Measurements from ENCODE around the gene IGSF11.

IGSF11 gene

DNA sequence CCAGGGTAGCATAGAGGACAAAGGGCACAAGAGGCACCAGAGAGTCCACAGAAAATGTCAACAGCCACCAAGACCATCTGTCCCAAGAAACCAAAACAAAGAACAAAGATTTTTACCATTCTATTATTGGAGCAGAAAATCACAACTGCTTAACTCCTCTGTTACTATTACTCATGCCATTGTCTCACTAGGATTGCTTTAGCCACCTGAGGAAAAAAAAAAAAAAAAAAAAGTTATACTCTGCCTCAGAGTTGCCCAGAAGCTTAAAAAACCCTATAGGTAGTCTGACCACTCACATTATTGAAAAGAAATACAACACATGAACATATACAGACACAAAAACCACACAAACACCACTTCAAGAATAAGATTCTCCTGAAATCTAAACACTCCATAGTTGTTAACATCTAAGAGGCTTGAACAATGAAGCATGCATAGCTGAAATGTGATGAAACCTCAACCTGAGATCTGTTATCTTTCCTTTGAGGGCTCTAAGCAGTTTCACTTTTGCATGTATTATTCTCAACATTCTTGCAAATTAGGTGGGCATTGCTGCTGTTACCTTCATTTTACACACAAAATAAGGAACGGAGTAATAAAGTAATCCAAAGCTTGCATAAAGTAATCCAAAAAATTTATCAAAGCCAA lies 85.4 kb downstream of the IGSF11 start:
- no peak for DNase-seq (ENCODE audit: low read depth, low spot score)
- no peak overlapping the region for H3K4me3 ChIP-seq
- no peak overlapping the region for H3K9ac ChIP-seq (ENCODE audit: insufficient read length)
- no peak overlapping the region for H3K27ac ChIP-seq
- TF ChIP-seq EZH2 (IDR thresholded peaks at IDR 0.05): no peak
- TF ChIP-seq FOXP2 (optimal IDR thresholded peaks at IDR 0.05; ENCODE audit: control extremely low read depth, extremely low read length, insufficient read depth): no peak
- TF ChIP-seq POLR2AphosphoS5 (IDR thresholded peaks at IDR 0.05; ENCODE audit: borderline replicate concordance, low read depth, low read length): no peak
- no peaks in the 10 kb centered on the region for H3K36me3 ChIP-seq (ENCODE audit: insufficient read depth, low read length)
- no peaks in the 10 kb centered on the region for H3K9me3 ChIP-seq (ENCODE audit: low read depth, low read length)

DNA sequence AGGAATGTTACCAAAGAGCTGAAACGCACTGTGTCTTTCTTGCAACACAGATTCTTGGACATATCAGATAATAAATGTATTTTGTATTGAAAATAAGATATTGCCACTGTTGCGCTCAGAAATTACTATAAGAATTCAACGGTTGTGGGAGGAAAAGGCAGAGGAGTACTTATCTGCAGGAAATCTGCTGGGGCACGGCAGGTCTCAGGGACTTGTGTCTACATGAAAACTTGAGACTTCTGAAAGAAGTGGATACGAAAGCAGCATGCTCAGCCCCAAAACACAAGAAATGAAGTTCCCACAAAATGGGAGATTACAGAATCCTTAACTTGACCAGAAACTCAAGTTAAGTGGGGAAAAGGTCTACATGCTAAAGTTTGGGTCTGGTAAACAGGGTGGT lies 86.5 kb downstream of the IGSF11 start:
- TF ChIP-seq POLR2AphosphoS5 (IDR thresholded peaks at IDR 0.05; ENCODE audit: borderline replicate concordance, low read depth, low read length): no peak
- no peak for TF ChIP-seq FOXP2 (optimal IDR thresholded peaks at IDR 0.05; ENCODE audit: control extremely low read depth, extremely low read length, insufficient read depth)
- TF ChIP-seq EZH2 (IDR thresholded peaks at IDR 0.05): no peak

DNA sequence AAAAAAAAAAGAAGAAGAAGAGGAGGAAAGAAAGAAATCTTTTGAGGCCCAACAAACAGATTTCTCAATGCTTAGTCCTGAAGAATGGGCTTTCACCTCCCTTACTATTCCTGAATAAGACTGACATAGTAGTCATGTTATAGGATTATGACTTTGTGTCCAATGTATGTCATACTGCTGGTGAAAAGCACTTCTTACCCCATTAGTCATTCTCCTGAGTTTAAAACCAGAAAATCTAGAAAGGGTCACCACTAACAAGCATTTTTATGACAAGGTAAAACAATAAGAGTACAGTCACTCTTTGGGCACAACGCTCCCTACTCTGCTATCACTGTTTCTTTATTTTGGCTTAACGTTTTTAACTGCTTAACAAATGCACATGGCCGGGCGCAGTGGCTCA lies 88.2 kb downstream of the IGSF11 start:
- no peak for DNase-seq (ENCODE audit: low read depth, low spot score)
- H3K4me3 ChIP-seq: no peak overlapping the region
- TF ChIP-seq FOXP2 (optimal IDR thresholded peaks at IDR 0.05; ENCODE audit: control extremely low read depth, extremely low read length, insufficient read depth) (no peak), EZH2 (IDR thresholded peaks at IDR 0.05) (no peak), POLR2AphosphoS5 (IDR thresholded peaks at IDR 0.05; ENCODE audit: borderline replicate concordance, low read depth, low read length) (no peak)
- no peak overlapping the region for H3K9ac ChIP-seq (ENCODE audit: insufficient read length)
- no peak overlapping the region for H3K27ac ChIP-seq
- no peaks in the 10 kb centered on the region for H3K36me3 ChIP-seq (ENCODE audit: insufficient read depth, low read length)
- no peaks in the 10 kb centered on the region for H3K9me3 ChIP-seq (ENCODE audit: low read depth, low read length)

More for the DNA sequence above, 86.5 kb downstream of the IGSF11 start:
- Histone ChIP-seq H3K9me3 (ENCODE audit: low read depth, low read length) (no peaks in the 10 kb centered on the region), H3K27ac (no peak overlapping the region), H3K36me3 (ENCODE audit: insufficient read depth, low read length) (no peaks in the 10 kb centered on the region), H3K4me3 (no peak overlapping the region), H3K9ac (ENCODE audit: insufficient read length) (no peak overlapping the region)
- no peak for DNase-seq (ENCODE audit: low read depth, low spot score)

DNA sequence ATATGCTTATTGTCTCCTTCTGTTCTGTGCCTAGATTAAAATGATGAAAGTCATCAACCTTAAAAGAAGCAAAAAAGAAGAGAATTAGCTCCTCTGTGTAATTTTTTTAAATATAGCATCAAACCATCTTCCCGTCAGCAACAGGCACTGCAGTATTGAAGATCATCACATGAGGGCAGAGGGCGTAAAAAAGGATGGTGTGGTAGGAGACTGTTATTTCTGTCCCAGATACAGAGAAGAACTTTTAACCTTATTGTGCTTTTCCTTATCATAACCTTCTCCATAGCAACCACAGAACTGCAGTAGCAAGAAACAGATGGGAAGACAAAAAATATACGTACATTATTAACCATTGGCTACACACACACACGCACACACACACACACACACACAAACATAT lies 88.8 kb downstream of the IGSF11 start:
- TF ChIP-seq POLR2AphosphoS5 (IDR thresholded peaks at IDR 0.05; ENCODE audit: borderline replicate concordance, low read depth, low read length): no peak
- no peak for TF ChIP-seq FOXP2 (optimal IDR thresholded peaks at IDR 0.05; ENCODE audit: control extremely low read depth, extremely low read length, insufficient read depth)
- TF ChIP-seq EZH2 (IDR thresholded peaks at IDR 0.05): no peak
- Histone ChIP-seq H3K27ac (no peak overlapping the region), H3K4me3 (no peak overlapping the region), H3K9ac (ENCODE audit: insufficient read length) (no peak overlapping the region), H3K9me3 (ENCODE audit: low read depth, low read length) (no peaks in the 10 kb centered on the region), H3K36me3 (ENCODE audit: insufficient read depth, low read length) (no peaks in the 10 kb centered on the region)
- DNase-seq (ENCODE audit: low read depth, low spot score): no peak

DNA sequence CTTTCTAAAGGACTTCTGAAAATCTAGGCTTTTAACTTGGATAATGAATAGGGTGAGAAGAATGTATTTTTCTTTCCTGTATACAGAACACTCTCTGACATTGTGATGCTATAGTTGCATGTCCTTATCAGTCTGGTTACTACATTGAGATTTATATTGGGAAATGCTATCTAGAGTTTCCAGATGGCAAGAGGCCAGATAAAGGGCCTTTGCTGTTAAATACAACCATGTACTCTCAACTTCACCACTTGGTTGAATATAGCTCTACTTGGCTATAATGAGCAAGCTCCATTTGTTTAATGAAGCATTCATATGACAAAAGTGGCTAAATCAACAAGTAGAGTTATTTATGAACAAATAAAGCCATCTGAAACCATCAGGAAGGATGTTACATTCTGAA lies 91.0 kb downstream of the IGSF11 start:
- TF ChIP-seq POLR2AphosphoS5 (IDR thresholded peaks at IDR 0.05; ENCODE audit: borderline replicate concordance, low read depth, low read length): no peak
- TF ChIP-seq FOXP2 (optimal IDR thresholded peaks at IDR 0.05; ENCODE audit: control extremely low read depth, extremely low read length, insufficient read depth): no peak
- no peak for TF ChIP-seq EZH2 (IDR thresholded peaks at IDR 0.05)

DNA sequence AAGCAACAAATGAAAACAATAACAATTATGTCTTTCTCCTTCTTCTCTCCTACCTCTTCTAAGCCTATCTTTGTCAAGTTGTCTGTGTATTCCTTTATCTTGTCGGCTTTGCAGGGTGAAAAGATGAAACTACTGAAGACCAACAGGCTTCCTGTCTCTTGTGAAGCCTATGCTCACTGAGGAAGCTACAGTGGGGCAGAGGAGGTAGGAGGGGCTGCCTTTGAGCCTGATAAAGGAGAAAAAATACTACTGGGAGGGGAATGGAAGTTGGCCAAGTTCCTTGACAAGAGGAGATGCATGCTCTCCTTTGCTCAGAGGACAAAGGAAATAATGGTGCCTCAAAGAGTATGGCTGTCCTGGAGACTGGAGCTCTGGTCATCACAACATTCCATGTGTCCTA lies 92.0 kb downstream of the IGSF11 start:
- Histone ChIP-seq H3K4me3 (no peak overlapping the region), H3K9me3 (ENCODE audit: low read depth, low read length) (no peaks in the 10 kb centered on the region), H3K27ac (no peak overlapping the region), H3K9ac (ENCODE audit: insufficient read length) (no peak overlapping the region), H3K36me3 (ENCODE audit: insufficient read depth, low read length) (no peaks in the 10 kb centered on the region)
- DNase-seq (ENCODE audit: low read depth, low spot score): no peak
- no peak for TF ChIP-seq POLR2AphosphoS5 (IDR thresholded peaks at IDR 0.05; ENCODE audit: borderline replicate concordance, low read depth, low read length)
- TF ChIP-seq EZH2 (IDR thresholded peaks at IDR 0.05): no peak
- TF ChIP-seq FOXP2 (optimal IDR thresholded peaks at IDR 0.05; ENCODE audit: control extremely low read depth, extremely low read length, insufficient read depth): no peak

More for the DNA sequence above, 91.0 kb downstream of the IGSF11 start:
- no peak overlapping the region for H3K4me3 ChIP-seq
- H3K9me3 ChIP-seq (ENCODE audit: low read depth, low read length): no peaks in the 10 kb centered on the region
- H3K36me3 ChIP-seq (ENCODE audit: insufficient read depth, low read length): no peaks in the 10 kb centered on the region
- no peak overlapping the region for H3K9ac ChIP-seq (ENCODE audit: insufficient read length)
- no peak overlapping the region for H3K27ac ChIP-seq
- no peak for DNase-seq (ENCODE audit: low read depth, low spot score)

DNA sequence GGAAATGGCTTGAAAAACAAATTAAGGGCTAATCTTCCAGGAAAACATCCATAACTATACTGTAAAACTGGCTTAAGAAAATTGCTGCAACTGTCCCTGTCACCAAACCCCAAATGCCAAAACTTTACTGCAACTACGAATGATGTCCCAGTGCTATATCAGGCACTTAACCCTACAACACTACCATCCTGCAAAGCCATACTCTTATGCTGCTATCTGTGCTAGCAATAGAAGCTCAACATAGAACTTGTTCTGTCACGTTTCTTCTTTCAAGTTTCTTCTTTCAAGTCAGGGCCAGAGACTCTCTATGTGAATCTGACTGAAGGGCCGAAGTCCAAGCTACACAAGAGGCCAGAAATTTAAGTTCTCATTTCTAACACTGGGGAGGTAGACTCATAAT lies 92.5 kb downstream of the IGSF11 start:
- no peak for DNase-seq (ENCODE audit: low read depth, low spot score)
- Histone ChIP-seq H3K36me3 (ENCODE audit: insufficient read depth, low read length) (no peaks in the 10 kb centered on the region), H3K27ac (no peak overlapping the region), H3K9ac (ENCODE audit: insufficient read length) (no peak overlapping the region), H3K9me3 (ENCODE audit: low read depth, low read length) (no peaks in the 10 kb centered on the region), H3K4me3 (no peak overlapping the region)
- TF ChIP-seq FOXP2 (optimal IDR thresholded peaks at IDR 0.05; ENCODE audit: control extremely low read depth, extremely low read length, insufficient read depth): no peak
- TF ChIP-seq POLR2AphosphoS5 (IDR thresholded peaks at IDR 0.05; ENCODE audit: borderline replicate concordance, low read depth, low read length): no peak
- no peak for TF ChIP-seq EZH2 (IDR thresholded peaks at IDR 0.05)

DNA sequence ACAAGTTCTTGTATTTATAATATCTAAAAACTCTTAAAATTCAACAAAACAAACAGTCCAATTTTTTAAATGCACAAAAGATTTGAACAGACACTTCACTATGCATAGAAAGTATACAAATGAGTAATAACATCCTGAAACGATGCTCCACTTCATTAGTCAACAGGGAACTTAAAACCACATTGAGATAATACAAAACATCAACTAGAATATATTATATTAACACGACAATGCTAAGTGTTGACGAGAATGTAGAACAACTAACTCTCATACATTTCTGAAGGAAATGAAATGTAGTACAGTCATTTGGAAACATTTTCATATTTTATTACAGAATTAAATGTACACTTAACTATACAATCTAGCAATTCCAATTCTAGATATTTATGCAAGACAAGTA lies 93.4 kb downstream of the IGSF11 start:
- Histone ChIP-seq H3K36me3 (ENCODE audit: insufficient read depth, low read length) (no peaks in the 10 kb centered on the region), H3K27ac (no peak overlapping the region), H3K9ac (ENCODE audit: insufficient read length) (no peak overlapping the region), H3K9me3 (ENCODE audit: low read depth, low read length) (no peaks in the 10 kb centered on the region), H3K4me3 (no peak overlapping the region)
- DNase-seq (ENCODE audit: low read depth, low spot score): no peak
- TF ChIP-seq FOXP2 (optimal IDR thresholded peaks at IDR 0.05; ENCODE audit: control extremely low read depth, extremely low read length, insufficient read depth) (no peak), EZH2 (IDR thresholded peaks at IDR 0.05) (no peak), POLR2AphosphoS5 (IDR thresholded peaks at IDR 0.05; ENCODE audit: borderline replicate concordance, low read depth, low read length) (no peak)

Data from SK-N-MC (cell line).